Spinal cord (tissue), 10 donors: ENCODE data around the gene TMEM259. TPM values are rescaled to one million over a fixed set of nuclear protein-coding genes. Genes with fewer than 3 reads are reported as not detected.

Experiments used
- DNase-seq, 6 donors: peaks; one replicate each; pipeline versions ENCODE4 v3.0.0 to v3.0.0-alpha.2; 2013 to 2015; ENCODE audit warnings: low spot score in 6 of 6, low read depth in 4 of 6
- H3K27ac ChIP-seq: one replicate; pipeline ENCODE4 v1.5.1; 2013; ENCODE audit warnings: low read depth, low read length, control low read depth
- H3K27me3 ChIP-seq: one replicate; pipeline ENCODE4 v1.6.1; 2013; ENCODE audit warnings: low read length; ENCODE audit not compliant: control insufficient read depth, insufficient read depth
- H3K36me3 ChIP-seq: one replicate; pipeline ENCODE4 v1.6.1; 2013; ENCODE audit warnings: low read length; ENCODE audit not compliant: control insufficient read depth, insufficient read depth
- H3K4me1 ChIP-seq: one replicate; pipeline ENCODE4 v1.6.1; 2013; ENCODE audit warnings: low read length; ENCODE audit not compliant: control insufficient read depth, insufficient read depth
- H3K4me3 ChIP-seq: one replicate; pipeline ENCODE4 v1.5.1; 2013; ENCODE audit warnings: low read depth, low read length, control low read depth
- H3K9me3 ChIP-seq: one replicate; pipeline ENCODE4 v1.6.1; 2013; ENCODE audit warnings: low read length; ENCODE audit not compliant: control insufficient read depth, insufficient read depth
- WGBS: methylation state at CpG from one replicate; pipeline ENCODE4 v1.1.5; 2013; ENCODE audit warnings: missing lambda C conversion rate; ENCODE audit not compliant: insufficient coverage; 5-methylcytosine and 5-hydroxymethylcytosine counted together
- polyA plus RNA-seq, 2 donors: library from polyadenylated mRNA; unstranded; fragments of 120-200 nt; gene quantifications; one replicate each; pipeline ENCODE4 v1.2.1, GENCODE V29; 2013; ENCODE audit not compliant: insufficient read length in 2 of 2
- total RNA-seq, 2 donors: library from RNA; depleted of rRNA in 1 of 2; stranded (reverse); fragments of 120-200 nt in 1 of 2; fragments of >200 nt in 1 of 2; gene quantifications; one replicate each; pipeline versions ENCODE4 v1.2.3 to v1.2.4, GENCODE V29; 2013 to 2014
- donor health status: healthy.

TMEM259 gene
- total and polyA plus RNA-seq, 4 donors: 32.7 to 191 (median 130) TPM

DNA sequence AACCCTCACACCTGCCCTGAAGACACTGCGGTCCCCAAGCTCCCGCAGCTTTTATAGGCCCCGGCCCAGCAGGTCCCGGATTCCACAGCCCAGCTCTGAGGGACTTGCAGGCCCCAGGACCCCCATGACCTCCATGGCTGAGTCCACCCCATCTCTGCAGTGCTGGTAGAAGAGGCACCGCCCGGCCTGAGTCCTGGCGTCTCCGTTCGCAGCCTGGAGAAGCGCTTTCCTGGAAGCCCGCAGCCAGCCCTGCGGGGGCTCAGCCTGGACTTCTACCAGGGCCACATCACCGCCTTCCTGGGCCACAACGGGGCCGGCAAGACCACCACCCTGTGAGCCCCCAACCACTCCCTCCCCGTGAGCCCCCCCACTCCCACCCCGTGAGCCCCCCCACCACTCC is 28.2 kb upstream of the TMEM259 start:
- 82% methylated on average over 14 of the region's 17 CpGs for WGBS
- no peak overlapping the region for H3K4me3 ChIP-seq
- H3K4me1 ChIP-seq: no peaks in the 10 kb centered on the region
- H3K36me3 ChIP-seq: peaks cover 55% of the 10 kb centered on the region
- H3K27ac ChIP-seq: no peak overlapping the region
- DNase-seq: no peak
- no peaks in the 10 kb centered on the region for H3K9me3 ChIP-seq
- H3K27me3 ChIP-seq: no peaks in the 10 kb centered on the region

DNA sequence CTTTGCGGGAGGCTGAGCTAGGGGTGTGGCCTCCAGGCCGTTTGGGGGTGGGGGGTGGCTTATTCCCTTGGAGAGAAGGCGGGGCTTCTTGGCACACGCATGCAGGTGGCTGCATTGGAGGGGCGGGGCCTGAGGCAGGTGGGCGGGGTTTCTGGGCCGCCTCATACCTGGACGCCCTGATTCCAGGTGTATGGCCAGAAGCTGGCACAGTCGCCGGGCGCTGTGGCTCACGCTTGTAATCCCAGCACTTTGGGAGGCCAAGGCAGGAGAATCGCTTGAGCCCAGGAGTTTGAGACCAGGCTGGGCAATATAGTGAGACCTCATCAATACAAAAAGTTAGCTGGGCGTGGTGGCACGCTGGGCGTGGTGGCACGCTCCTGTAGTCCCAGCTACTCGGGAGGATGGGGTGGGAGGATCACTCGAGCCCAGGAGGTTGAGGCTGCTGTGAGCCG is 26.8 kb upstream of the TMEM259 start:
- Histone ChIP-seq H3K27ac (no peak overlapping the region), H3K4me1 (peaks cover 3% of the 10 kb centered on the region), H3K4me3 (no peak overlapping the region), H3K27me3 (no peaks in the 10 kb centered on the region), H3K9me3 (no peaks in the 10 kb centered on the region), H3K36me3 (peaks cover 54% of the 10 kb centered on the region)
- WGBS: 88% methylated on average over 13 of the region's 20 CpGs
- DNase-seq: no peak

DNA sequence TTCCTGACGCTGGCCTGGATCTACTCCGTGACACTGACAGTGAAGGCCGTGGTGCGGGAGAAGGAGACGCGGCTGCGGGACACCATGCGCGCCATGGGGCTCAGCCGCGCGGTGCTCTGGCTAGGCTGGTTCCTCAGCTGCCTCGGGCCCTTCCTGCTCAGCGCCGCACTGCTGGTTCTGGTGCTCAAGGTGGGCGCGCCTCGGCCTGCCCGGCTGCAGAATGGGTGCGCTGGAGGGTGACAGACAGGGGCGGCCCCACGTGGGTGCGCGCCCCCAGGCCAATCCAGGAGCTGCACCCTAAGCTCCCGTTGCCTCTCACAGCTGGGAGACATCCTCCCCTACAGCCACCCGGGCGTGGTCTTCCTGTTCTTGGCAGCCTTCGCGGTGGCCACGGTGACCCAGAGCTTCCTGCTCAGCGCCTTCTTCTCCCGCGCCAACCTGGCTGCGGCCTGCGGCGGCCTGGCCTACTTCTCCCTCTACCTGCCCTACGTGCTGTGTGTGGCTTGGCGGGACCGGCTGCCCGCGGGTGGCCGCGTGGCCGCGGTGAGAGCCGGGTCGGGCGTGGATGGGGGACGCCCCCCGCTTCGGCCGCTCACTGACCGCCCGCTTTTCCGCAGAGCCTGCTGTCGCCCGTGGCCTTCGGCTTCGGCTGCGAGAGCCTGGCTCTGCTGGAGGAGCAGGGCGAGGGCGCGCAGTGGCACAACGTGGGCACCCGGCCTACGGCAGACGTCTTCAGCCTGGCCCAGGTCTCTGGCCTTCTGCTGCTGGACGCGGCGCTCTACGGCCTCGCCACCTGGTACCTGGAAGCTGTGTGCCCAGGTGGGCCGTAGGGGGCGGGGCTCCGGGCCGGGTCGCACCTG is 26.1 kb upstream of the TMEM259 start:
- no peak for DNase-seq
- 94% methylated on average over 77 of the region's 77 CpGs for WGBS
- H3K27me3 ChIP-seq: no peaks in the 10 kb centered on the region
- H3K27ac ChIP-seq: no peak overlapping the region
- peaks cover 59% of the 10 kb centered on the region for H3K36me3 ChIP-seq
- H3K4me1 ChIP-seq: peaks cover 6% of the 10 kb centered on the region
- no peak overlapping the region for H3K4me3 ChIP-seq
- H3K9me3 ChIP-seq: no peaks in the 10 kb centered on the region

DNA sequence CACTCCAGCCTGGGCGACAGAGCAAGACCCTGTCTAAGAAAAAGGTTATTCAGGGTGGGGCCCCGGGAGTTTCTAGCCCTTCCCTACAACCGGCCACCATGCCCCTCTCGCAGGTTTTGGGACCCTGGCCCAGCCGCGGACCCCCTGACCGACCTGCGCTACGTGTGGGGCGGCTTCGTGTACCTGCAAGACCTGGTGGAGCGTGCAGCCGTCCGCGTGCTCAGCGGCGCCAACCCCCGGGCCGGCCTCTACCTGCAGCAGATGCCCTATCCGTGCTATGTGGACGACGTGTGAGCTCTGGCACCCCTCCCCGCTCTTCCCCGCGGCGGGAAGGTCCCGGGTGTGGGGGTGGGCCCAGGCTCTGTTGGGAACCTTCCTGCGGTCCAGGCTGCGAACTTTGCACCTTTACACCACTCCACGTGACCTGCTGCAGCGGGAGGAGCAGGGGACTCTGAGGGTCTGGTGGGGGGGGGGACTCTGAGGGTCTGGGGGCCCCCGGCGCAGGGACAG is 25.2 kb upstream of the TMEM259 start:
- Histone ChIP-seq H3K4me3 (no peak overlapping the region), H3K4me1 (peaks cover 15% of the 10 kb centered on the region), H3K27me3 (no peaks in the 10 kb centered on the region), H3K27ac (no peak overlapping the region), H3K9me3 (no peaks in the 10 kb centered on the region), H3K36me3 (peaks cover 61% of the 10 kb centered on the region)
- 92% methylated on average over 27 of the region's 33 CpGs for WGBS
- DNase-seq: no peak

GRCh38 chr19:1045247-1045603 is 24.3 kb upstream of the TMEM259 start:
- WGBS: 83% methylated on average over 10 of the region's 10 CpGs
- DNase-seq: no peak
- Histone ChIP-seq H3K27me3 (no peaks in the 10 kb centered on the region), H3K9me3 (no peaks in the 10 kb centered on the region), H3K4me3 (no peak overlapping the region), H3K4me1 (peaks cover 24% of the 10 kb centered on the region), H3K27ac (no peak overlapping the region), H3K36me3 (peaks cover 57% of the 10 kb centered on the region)

GRCh38 chr19:1042689-1043511 is 22.0 kb upstream of the TMEM259 start:
- H3K27me3 ChIP-seq: no peaks in the 10 kb centered on the region
- peaks cover 54% of the 10 kb centered on the region for H3K36me3 ChIP-seq
- 51% methylated on average over 16 of the region's 23 CpGs for WGBS
- peaks cover 37% of the 10 kb centered on the region for H3K4me1 ChIP-seq
- H3K27ac ChIP-seq: no peak overlapping the region
- no peaks in the 10 kb centered on the region for H3K9me3 ChIP-seq
- no peak overlapping the region for H3K4me3 ChIP-seq
- DNase-seq: peak in 1 of 6 donors; percentile 16

DNA sequence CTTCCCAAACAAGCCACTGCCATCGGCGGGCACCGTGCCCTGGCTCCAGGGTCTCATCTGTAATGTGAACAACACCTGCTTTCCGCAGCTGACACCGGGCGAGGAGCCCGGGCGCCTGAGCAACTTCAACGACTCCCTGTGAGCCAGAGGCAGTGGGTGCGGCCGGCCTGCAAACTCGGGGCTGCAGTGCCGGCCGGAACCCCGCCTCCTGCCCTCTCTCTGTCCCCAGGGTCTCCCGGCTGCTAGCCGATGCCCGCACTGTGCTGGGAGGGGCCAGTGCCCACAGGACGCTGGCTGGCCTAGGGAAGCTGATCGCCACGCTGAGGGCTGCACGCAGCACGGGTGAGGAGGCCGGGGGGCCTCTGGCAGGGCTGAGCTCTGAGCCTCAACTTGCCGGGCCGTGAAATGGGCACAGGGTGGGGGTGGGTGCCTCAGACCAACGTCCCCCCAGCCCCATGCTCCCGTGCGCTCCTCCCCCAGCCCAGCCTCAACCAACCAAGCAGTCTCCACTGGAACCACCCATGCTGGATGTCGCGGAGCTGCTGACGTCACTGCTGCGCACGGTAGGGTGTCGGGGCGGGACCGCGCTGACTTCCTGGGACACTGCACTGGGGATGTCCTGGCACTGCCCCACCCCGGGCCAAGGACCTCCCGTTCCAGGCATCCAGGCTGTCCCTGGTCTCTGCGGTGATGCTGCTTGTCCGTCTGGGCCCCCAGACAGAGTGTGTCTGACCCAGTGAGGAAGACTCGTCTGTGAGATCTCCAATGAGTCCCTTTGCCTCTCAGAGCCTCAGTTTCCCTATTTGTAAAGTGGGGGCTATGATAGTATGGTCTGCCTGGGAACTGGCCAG is 21.1 kb upstream of the TMEM259 start:
- Histone ChIP-seq H3K36me3 (peaks cover 50% of the 10 kb centered on the region), H3K4me1 (peaks cover 38% of the 10 kb centered on the region), H3K27ac (no peak overlapping the region), H3K4me3 (no peak overlapping the region), H3K9me3 (no peaks in the 10 kb centered on the region), H3K27me3 (no peaks in the 10 kb centered on the region)
- no peak for DNase-seq
- 65% methylated on average over 40 of the region's 43 CpGs for WGBS

DNA sequence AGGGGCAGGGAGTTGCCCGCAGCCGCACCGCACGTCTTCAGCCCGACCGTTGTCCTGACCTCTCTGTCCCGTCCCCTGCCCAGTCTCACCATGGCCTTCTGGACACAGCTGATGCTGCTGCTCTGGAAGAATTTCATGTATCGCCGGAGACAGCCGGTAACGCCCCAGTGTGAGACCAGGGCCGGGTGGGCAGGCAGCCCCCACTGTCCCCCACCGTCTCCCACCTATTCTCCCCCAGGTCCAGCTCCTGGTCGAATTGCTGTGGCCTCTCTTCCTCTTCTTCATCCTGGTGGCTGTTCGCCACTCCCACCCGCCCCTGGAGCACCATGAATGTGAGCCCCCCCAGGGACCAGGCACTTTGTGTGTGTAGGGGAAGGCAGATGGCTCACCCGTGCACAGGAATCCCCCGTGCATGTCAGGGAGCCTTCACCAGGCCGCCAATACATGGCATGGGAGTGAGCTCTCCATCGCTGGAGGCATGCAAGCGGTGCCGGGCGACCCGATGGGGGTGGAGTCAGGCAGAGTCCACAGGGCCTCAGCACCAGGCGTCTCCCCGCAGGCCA is 20.4 kb upstream of the TMEM259 start:
- H3K4me3 ChIP-seq: peak overlapping the region; percentile 68
- WGBS: 36% methylated on average over 22 of the region's 26 CpGs
- H3K27me3 ChIP-seq: no peaks in the 10 kb centered on the region
- DNase-seq: no peak
- H3K27ac ChIP-seq: no peak overlapping the region
- no peaks in the 10 kb centered on the region for H3K9me3 ChIP-seq
- peaks cover 38% of the 10 kb centered on the region for H3K4me1 ChIP-seq
- H3K36me3 ChIP-seq: peaks cover 48% of the 10 kb centered on the region
